HG02840 (cell line): ENCODE measurements around the gene SHISA9.
"Not testable (repeated sequence)": the region's sequence is repeated elsewhere in the genome, so short reads cannot be mapped to it uniquely, and the experiment has no call there.

ENCODE experiments used
- ATAC-seq: cut with Tn5 transposase; IDR thresholded peaks from one replicate; pipeline ENCODE4 v1.9.1; 2021; ENCODE audit warnings: mild to moderate bottlenecking, moderate library complexity, moderate number of reproducible peaks; ENCODE audit not compliant: unreplicated experiment, low FRiP score

SHISA9 gene

GRCh38 chr16:12899529-12900143, 1.8 kb upstream of the SHISA9 start:
- no peak for ATAC-seq

- no peak for ATAC-seq
Measured at GRCh38 chr16:12900156-12900555, 1.2 kb upstream of the SHISA9 start.

- ATAC-seq = no peak
Measured at GRCh38 chr16:12900599-12901203, 697 bp upstream of the SHISA9 start.

- ATAC-seq = no peak
Measured at GRCh38 chr16:12901204-12901596, 198 bp upstream of the SHISA9 start.

- ATAC-seq = no peak
Measured at GRCh38 chr16:12902511-12903372, 1.3 kb downstream of the SHISA9 start.

- ATAC-seq = no peak
Measured at GRCh38 chr16:12903407-12904328, 2.3 kb downstream of the SHISA9 start.

- no peak for ATAC-seq
Measured at GRCh38 chr16:12904329-12904671, 2.9 kb downstream of the SHISA9 start.

GRCh38 chr16:12906271-12906670, 4.9 kb downstream of the SHISA9 start:
- ATAC-seq = no peak

GRCh38 chr16:12906765-12907516, 5.5 kb downstream of the SHISA9 start:
- no peak for ATAC-seq

GRCh38 chr16:12907670-12908233, 6.4 kb downstream of the SHISA9 start:
- ATAC-seq = no peak

- no peak for ATAC-seq
Measured at GRCh38 chr16:12917246-12917645, 15.8 kb downstream of the SHISA9 start.

- ATAC-seq = no peak
Measured at GRCh38 chr16:12917653-12918052, 16.3 kb downstream of the SHISA9 start.

GRCh38 chr16:12920739-12921138, 19.3 kb downstream of the SHISA9 start:
- ATAC-seq = no peak

- not testable (repeated sequence) for ATAC-seq
Measured at GRCh38 chr16:12923640-12924039, 22.2 kb downstream of the SHISA9 start.

- no peak for ATAC-seq
Measured at GRCh38 chr16:12925026-12925800, 23.8 kb downstream of the SHISA9 start.

GRCh38 chr16:12927591-12927990, 26.2 kb downstream of the SHISA9 start:
- no peak for ATAC-seq

- no peak for ATAC-seq
Measured at GRCh38 chr16:12930881-12931280, 29.5 kb downstream of the SHISA9 start.

- ATAC-seq = no peak
Measured at GRCh38 chr16:12936391-12936790, 35.0 kb downstream of the SHISA9 start.

GRCh38 chr16:12941896-12942295, 40.5 kb downstream of the SHISA9 start:
- ATAC-seq = no peak
